Prostate gland (tissue), 2 donors: ENCODE results near the gene CRYZL1.

Experiments
- CTCF ChIP-seq, 4 experiments: fragments of 200-600 bp in 2 of 4; fragments of 450-650 bp in 2 of 4; sonication (generic) in 2 of 4; IDR thresholded peaks; 1 replicate in 3 of 4; 2 replicates in 1 of 4; pipeline ENCODE4 v1.5.1; 2016 to 2019; ENCODE audit warnings: antibody characterized with exemption in 4 of 4, mild to moderate bottlenecking in 2 of 4, moderate library complexity in 2 of 4
- POLR2A ChIP-seq: fragments of 450-650 bp; IDR thresholded peaks from one replicate; pipeline ENCODE4 v1.6.1; 2016; ENCODE audit warnings: antibody characterized with exemption, mild to moderate bottlenecking
- POLR2AphosphoS5 ChIP-seq: sonication (generic); formaldehyde crosslinking; IDR thresholded peaks from one replicate; pipeline ENCODE4 v1.6.1; 2017; ENCODE audit warnings: antibody characterized with exemption

- TF ChIP-seq CTCF (IDR thresholded peaks at IDR 0.05) (no peak), POLR2AphosphoS5 (no peak), POLR2A (no peak)
Measured at GRCh38 chr21:33622253-33622652, 19.3 kb downstream of the CRYZL1 start.
